ENCODE data around the gene PRKCE. TPM values are rescaled to one million over a fixed set of nuclear protein-coding genes. Genes with fewer than 3 reads are reported as not detected.

The PRKCE gene
- total and polyA plus RNA-seq, 2 donors (not counting 3 experiments of a cell fraction or from before 2014, with no cell fraction given): 27.9 to 33.9 TPM

- H3K27ac ChIP-seq (ENCODE audit: insufficient read depth, low read depth, low read length): no peak overlapping the region
Observed at GRCh38 chr2:46136481-46136880, 485.0 kb downstream of the PRKCE start.

More at GRCh38 chr2:46136481-46136880, 485.0 kb downstream of the PRKCE start:
- H2AFZ ChIP-seq (ENCODE audit: low read depth, low read length): no peak overlapping the region
- intact Hi-C loops (cut with micrococcal nuclease): no loop called here
- H3K36me3 ChIP-seq (ENCODE audit: control insufficient read depth in 2 of 2, extremely low read depth in 1 of 2, insufficient read depth in 2 of 2, low read length in 2 of 2): no peaks in the 10 kb centered on the region
- no peaks in the 10 kb centered on the region for H3K9me1 ChIP-seq (replicated peaks; ENCODE audit: control insufficient read depth, extremely low read depth, insufficient read depth, low read length)
- H3K4me1 ChIP-seq (ENCODE audit: control insufficient read depth, extremely low read depth, insufficient read depth, low read length): peaks cover 16% of the 10 kb centered on the region
- no peaks in the 10 kb centered on the region for H3K79me2 ChIP-seq (ENCODE audit: control insufficient read depth, insufficient read depth, low read length)
- no peak for TF ChIP-seq POLR2A (IDR thresholded peaks at IDR 0.05; ENCODE audit: low read depth, low read length)
- no peak for TF ChIP-seq FOS (IDR thresholded peaks at IDR 0.05; ENCODE audit: borderline replicate concordance, insufficient read depth, low read length)
- TF ChIP-seq JUN (IDR thresholded peaks at IDR 0.05; ENCODE audit: borderline replicate concordance, insufficient read depth, insufficient read length, low read depth): no peak
- no peak for TF ChIP-seq CTCF (IDR thresholded peaks at IDR 0.05; ENCODE audit: extremely low read depth in 1 of 2, insufficient read depth in 1 of 2, low read depth in 1 of 2, low read length in 2 of 2)
- no peak for TF ChIP-seq MYC (IDR thresholded peaks at IDR 0.05; ENCODE audit: low read depth, low read length)
- TF ChIP-seq GATA2 (IDR thresholded peaks at IDR 0.05; ENCODE audit: insufficient read depth, insufficient read length, low read depth, low read length): no peak
- TF ChIP-seq EZH2 (IDR thresholded peaks at IDR 0.05; ENCODE audit: borderline replicate concordance, low read depth, low read length, severe bottlenecking): no peak
- no peak for TF ChIP-seq POLR2AphosphoS5 (IDR thresholded peaks at IDR 0.05; ENCODE audit: insufficient read depth, low read depth, low read length)
- TF ChIP-seq MAX (IDR thresholded peaks at IDR 0.05; ENCODE audit: insufficient read depth, insufficient read length): no peak
- dilution Hi-C loops (cut with MboI; ENCODE audit: extremely low pct_ligation_motif_present, low sequenced_read_pairs): no loop called here
- no peak overlapping the region for H3K9ac ChIP-seq (replicated peaks; ENCODE audit: extremely low read depth, insufficient read depth, low read length)
- ChIA-PET CTCF (no interaction called here), POLR2A (no interaction called here)
- no peaks in the 10 kb centered on the region for H3K9me3 ChIP-seq (replicated peaks; ENCODE audit: control insufficient read depth, insufficient read depth, low read length)
- no peak for FAIRE-seq
- no peaks in the 10 kb centered on the region for H3K27me3 ChIP-seq (ENCODE audit: control insufficient read depth in 2 of 2, insufficient read depth in 2 of 2, low read length in 2 of 2)
- DNase-seq (ENCODE audit: low read depth, low spot score): no peak
- no TSS peak for BruUV-seq (replicated peaks)
- H3K4me3 ChIP-seq (replicated peaks in 1 of 3; ENCODE audit: insufficient read depth in 1 of 3, low read depth in 1 of 3, low read length in 3 of 3): no peak overlapping the region
- H4K20me1 ChIP-seq (replicated peaks; ENCODE audit: control insufficient read depth, extremely low read depth, insufficient read depth, low read length): no peaks in the 10 kb centered on the region
- H3K4me2 ChIP-seq (ENCODE audit: insufficient read depth, low read length): no peak overlapping the region
